Lower leg skin (tissue), 4 donors: ENCODE measurements around the gene GPN3. TPM values are rescaled to one million over a fixed set of nuclear protein-coding genes. Genes with fewer than 3 reads are reported as not detected.
"Not testable (repeated sequence)": the region's sequence is repeated elsewhere in the genome, so short reads cannot be mapped to it uniquely, and the experiment has no call there.

Source experiments
- DNase-seq, 2 donors: peaks; one replicate each; pipeline ENCODE4 v3.0.0-alpha.2; 2019; ENCODE audit warnings: low spot score in 2 of 2
- H3K4me3 ChIP-seq: fragments of 200-600 bp; sonication (generic); 2 replicates; pipeline ENCODE4 v1.5.1; 2017; ENCODE audit warnings: mild to moderate bottlenecking, low read depth; ENCODE audit not compliant: poor library complexity, severe bottlenecking
- POLR2A ChIP-seq, 2 donors: fragments of 450-650 bp; IDR thresholded peaks; one replicate each; pipeline ENCODE4 v1.6.1; 2016 to 2017; ENCODE audit warnings: antibody characterized with exemption in 2 of 2, mild to moderate bottlenecking in 1 of 2, moderate library complexity in 1 of 2
- WGBS, 2 donors: methylation state at CpG; one replicate each; pipeline ENCODE4 v1.1.5; 2018; 5-methylcytosine and 5-hydroxymethylcytosine counted together
- intact Hi-C: fragments of 100-400 bp; cut with DNase I; formaldehyde crosslinking; loops from one replicate; pipeline ENCODE4 v1.15.0; 2023; ENCODE audit warnings: low total_unique reads
- total RNA-seq, 4 donors: library from RNA; depleted of rRNA; stranded (reverse); fragments of >200 nt; gene quantifications; one replicate each; pipeline ENCODE4 v1.1.0, GENCODE V29; 2016
- TF ChIP-seq, protein P1 (sequence below), 3 donors: fragments of 450-650 bp; IDR thresholded peaks; one replicate each; pipeline ENCODE4 v1.5.1; 2016; ENCODE audit warnings: antibody characterized with exemption in 3 of 3, mild to moderate bottlenecking in 3 of 3, moderate library complexity in 2 of 3

GPN3 gene
- total RNA-seq, 4 donors from 2014 or later = 12.2 to 16.2 (median 14.5) TPM

DNA sequence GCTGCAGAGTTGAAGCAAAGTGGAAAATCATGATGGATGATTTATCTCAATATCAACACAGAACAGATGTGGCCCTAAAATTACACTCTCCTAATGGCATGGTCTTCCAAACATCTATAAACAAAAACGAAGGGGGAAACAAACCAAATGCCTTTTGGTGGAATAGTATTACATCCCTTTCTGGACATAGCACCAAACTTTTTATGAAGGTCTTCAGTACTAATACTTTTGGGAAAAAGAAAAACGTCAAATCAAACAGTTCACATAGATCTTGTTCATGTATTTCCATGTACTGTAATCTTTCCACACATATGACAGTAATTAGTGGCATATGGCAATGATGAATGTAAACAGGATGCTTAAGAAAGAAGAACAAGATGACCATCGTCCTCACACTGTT lies 41.7 kb downstream of the GPN3 start:
- DNase-seq = no peak
- intact Hi-C loops = loop anchor here (10.0 kb wide), 1 partner anchor 322 kb away; no protein-coding TSS in a partner anchor
- no peak for TF ChIP-seq POLR2A (IDR thresholded peaks at IDR 0.05)
- TF ChIP-seq, protein P1, sequence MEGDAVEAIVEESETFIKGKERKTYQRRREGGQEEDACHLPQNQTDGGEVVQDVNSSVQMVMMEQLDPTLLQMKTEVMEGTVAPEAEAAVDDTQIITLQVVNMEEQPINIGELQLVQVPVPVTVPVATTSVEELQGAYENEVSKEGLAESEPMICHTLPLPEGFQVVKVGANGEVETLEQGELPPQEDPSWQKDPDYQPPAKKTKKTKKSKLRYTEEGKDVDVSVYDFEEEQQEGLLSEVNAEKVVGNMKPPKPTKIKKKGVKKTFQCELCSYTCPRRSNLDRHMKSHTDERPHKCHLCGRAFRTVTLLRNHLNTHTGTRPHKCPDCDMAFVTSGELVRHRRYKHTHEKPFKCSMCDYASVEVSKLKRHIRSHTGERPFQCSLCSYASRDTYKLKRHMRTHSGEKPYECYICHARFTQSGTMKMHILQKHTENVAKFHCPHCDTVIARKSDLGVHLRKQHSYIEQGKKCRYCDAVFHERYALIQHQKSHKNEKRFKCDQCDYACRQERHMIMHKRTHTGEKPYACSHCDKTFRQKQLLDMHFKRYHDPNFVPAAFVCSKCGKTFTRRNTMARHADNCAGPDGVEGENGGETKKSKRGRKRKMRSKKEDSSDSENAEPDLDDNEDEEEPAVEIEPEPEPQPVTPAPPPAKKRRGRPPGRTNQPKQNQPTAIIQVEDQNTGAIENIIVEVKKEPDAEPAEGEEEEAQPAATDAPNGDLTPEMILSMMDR (IDR thresholded peaks at IDR 0.05) = no peak
- WGBS, 2 donors = 26 to 40% methylated on average over 3 of the region's 3 CpGs
- H3K4me3 ChIP-seq = no peak overlapping the region

DNA sequence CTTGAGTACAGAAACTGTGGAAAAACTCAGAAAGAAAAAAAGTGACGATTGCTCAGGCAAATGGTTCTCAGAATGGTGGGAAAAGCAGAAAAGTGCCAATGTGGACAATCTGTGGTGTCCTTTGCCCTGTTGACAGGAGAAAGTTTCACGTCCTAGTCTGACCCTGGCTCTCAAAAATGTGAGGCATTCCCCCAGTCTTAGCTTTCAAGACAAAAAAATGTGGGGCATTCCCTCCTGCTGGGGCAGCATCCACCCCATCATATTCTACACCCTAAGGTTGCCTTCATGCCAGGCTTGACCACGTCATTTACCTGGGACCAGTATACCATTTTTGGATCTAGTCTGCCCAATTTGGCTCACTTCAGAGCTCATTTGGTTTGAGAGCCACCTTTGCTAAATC lies 43.8 kb downstream of the GPN3 start:
- TF ChIP-seq POLR2A (IDR thresholded peaks at IDR 0.05) = no peak
- TF ChIP-seq, protein P1 (IDR thresholded peaks at IDR 0.05) = no peak
- intact Hi-C loops = loop anchor here (10.0 kb wide), 1 partner anchor 319 kb away; no protein-coding TSS in a partner anchor
- WGBS, 2 donors = 78% methylated on average over 3 of the region's 3 CpGs
- no peak for DNase-seq
- H3K4me3 ChIP-seq = no peak overlapping the region

DNA sequence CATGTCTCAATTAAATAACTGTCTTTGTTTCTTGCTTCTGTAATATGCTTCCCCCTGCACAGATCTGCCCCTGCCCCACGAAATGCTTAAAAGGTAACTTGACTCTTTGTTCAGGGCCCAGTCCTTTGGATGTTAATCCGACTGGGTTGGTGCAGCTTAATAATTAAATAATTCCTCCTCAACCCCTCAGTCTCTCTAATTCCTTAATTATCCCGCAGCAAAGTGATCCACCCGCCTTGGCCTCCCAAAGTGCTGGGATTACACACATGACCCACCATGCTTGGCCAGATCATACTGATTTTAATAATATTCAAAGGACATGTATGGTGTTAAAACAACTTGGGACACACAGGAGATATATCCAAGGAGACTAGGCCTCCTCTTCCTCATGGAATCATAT lies 46.4 kb downstream of the GPN3 start:
- intact Hi-C loops = loop anchor here (10.0 kb wide), 1 partner anchor 317 kb away; no protein-coding TSS in a partner anchor
- no peak for DNase-seq
- no peak for TF ChIP-seq POLR2A (IDR thresholded peaks at IDR 0.05)
- TF ChIP-seq, protein P1 (IDR thresholded peaks at IDR 0.05) = no peak
- 86 to 89% methylated on average over 4 of the region's 4 CpGs for WGBS, 2 donors
- H3K4me3 ChIP-seq = no peak overlapping the region

DNA sequence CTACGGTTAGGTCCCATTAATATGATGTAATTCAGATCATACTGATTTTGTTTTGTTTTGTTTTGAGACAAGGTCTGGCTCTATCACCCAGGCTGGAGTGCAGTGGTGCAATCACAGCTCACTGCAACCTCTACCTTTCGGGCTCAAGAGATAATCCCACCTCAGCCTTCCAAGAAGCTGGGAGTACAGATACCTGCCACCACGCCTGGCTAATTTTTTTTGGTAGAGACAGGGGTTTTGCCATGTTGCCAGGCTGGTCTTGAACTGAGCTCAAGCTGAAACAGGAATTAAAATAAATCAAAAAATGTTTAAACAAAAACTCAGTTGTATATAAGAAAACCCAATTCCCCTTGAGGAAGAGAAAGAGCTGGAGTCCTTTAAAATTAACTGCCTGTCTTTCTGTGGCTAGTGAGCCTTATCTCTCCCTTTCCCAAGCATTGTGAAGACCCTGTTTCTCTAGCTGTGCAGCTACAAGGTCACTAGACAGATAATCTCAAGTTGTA lies 46.8 kb downstream of the GPN3 start:
- no peak for DNase-seq
- TF ChIP-seq, protein P1 (IDR thresholded peaks at IDR 0.05) = no peak
- no peak for TF ChIP-seq POLR2A (IDR thresholded peaks at IDR 0.05)
- H3K4me3 ChIP-seq = no peak overlapping the region
- 53 to 91% methylated on average over 3 of the region's 3 CpGs for WGBS, 2 donors
- intact Hi-C loops = loop anchor here (10.0 kb wide), 1 partner anchor 316 kb away; no protein-coding TSS in a partner anchor

- not testable (repeated sequence) for DNase-seq, H3K4me3 ChIP-seq
- intact Hi-C loops = loop anchor here (10.0 kb wide), 1 partner anchor 316 kb away; no protein-coding TSS in a partner anchor
- 100% methylated on average over 1 of the region's 1 CpG for WGBS, 2 donors
Measured at GRCh38 chr12:110420644-110421043, 47.4 kb downstream of the GPN3 start.

- intact Hi-C loops = not testable (repeated sequence)
- 78 to 91% methylated on average over 3 of the region's 3 CpGs for WGBS, 2 donors
Measured at GRCh38 chr12:110417113-110417512, 50.9 kb downstream of the GPN3 start.

DNA sequence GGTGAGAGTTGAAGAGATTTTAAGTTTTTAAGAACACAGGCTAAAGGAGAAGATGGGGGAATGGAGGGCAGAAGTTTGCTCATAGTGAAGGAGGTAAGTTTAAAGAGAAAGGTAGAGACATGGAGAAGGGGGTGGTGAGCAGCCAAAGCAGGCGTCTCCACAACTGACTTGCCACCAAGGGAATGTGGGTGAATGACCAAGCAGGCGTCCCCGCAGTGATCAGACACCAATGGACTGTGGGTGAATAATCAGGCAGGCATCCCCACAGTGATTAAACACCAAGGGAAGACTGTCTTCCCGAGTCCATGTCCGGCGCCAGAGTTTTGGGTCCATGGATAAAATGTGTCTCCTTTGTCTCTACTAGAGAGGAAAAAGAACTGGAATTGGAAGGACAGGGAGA lies 58.0 kb downstream of the GPN3 start:
- DNase-seq, intact Hi-C loops, H3K4me3 ChIP-seq: not testable (repeated sequence)
- WGBS, 2 donors = 88 to 90% methylated on average over 6 of the region's 6 CpGs

More at GRCh38 chr12:110417113-110417512, 50.9 kb downstream of the GPN3 start:
- H3K4me3 ChIP-seq, DNase-seq: not testable (repeated sequence)

DNA sequence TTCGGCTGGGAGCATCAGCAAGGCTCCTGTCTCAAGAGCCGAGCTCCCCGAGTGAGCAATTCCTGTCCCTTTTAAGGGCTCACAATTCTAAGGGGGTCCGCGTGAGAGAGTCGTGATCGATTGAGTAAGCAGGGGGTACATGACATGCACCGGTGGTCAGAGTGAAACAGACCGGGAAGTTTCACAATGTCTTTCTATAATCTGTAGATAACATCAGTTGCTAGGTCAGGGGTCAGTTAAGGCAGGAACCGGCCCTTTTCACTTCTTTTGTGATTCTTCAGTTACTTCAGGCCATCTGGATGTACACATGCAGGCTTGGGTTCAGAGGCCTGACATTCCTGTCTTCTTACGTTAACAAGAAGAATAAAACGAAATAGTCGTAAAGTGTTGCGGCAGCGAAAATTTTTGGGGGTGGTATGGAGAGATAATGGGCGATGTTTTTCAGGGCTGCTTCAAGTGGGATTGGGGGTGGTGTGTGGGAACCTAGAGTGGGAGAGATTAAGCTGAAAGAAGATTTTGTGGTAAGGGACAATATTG lies 62.9 kb downstream of the GPN3 start:
- DNase-seq, H3K4me3 ChIP-seq, intact Hi-C loops: not testable (repeated sequence)
- WGBS, 2 donors = 92 to 93% methylated on average over 16 of the region's 16 CpGs
